VCaP (cell line): ENCODE results near the gene CDC16.

Source experiments
- H3K27ac ChIP-seq: fragments of 450-650 bp; 2 replicates; pipeline ENCODE4 v1.5.1; 2017
- TF ChIP-seq, protein P1 (sequence below): fragments of 450-650 bp; conservative IDR thresholded peaks from 2 replicates; pipeline ENCODE4 v1.5.1; 2017; ENCODE audit warnings: mild to moderate bottlenecking, moderate library complexity

Gene CDC16

GRCh38 chr13:114321256-114321655 lies 86.6 kb downstream of the CDC16 start:
- TF ChIP-seq, protein P1, sequence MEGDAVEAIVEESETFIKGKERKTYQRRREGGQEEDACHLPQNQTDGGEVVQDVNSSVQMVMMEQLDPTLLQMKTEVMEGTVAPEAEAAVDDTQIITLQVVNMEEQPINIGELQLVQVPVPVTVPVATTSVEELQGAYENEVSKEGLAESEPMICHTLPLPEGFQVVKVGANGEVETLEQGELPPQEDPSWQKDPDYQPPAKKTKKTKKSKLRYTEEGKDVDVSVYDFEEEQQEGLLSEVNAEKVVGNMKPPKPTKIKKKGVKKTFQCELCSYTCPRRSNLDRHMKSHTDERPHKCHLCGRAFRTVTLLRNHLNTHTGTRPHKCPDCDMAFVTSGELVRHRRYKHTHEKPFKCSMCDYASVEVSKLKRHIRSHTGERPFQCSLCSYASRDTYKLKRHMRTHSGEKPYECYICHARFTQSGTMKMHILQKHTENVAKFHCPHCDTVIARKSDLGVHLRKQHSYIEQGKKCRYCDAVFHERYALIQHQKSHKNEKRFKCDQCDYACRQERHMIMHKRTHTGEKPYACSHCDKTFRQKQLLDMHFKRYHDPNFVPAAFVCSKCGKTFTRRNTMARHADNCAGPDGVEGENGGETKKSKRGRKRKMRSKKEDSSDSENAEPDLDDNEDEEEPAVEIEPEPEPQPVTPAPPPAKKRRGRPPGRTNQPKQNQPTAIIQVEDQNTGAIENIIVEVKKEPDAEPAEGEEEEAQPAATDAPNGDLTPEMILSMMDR: no peak

More at GRCh38 chr13:114321256-114321655, 86.6 kb downstream of the CDC16 start:
- H3K27ac ChIP-seq: no peak overlapping the region
